Thoracic aorta (tissue), 2 donors: ENCODE measurements around the gene COMMD4. TPM values are rescaled to one million over a fixed set of nuclear protein-coding genes. Genes with fewer than 3 reads are reported as not detected.

ENCODE experiments used
- ATAC-seq: fragments of 150-250 bp; one replicate; pipeline ENCODE4 v1.8.0; 2017; ENCODE audit warnings: low read depth; ENCODE audit not compliant: insufficient number of reproducible peaks, low FRiP score
- DNase-seq: peaks from one replicate; pipeline ENCODE4 v3.0.0-alpha.2; 2020; ENCODE audit warnings: low spot score
- H3K27ac ChIP-seq, 2 donors: fragments of 200-600 bp; sonication (generic); 1 replicate in 1 of 2; 2 replicates in 1 of 2; pipeline ENCODE4 v1.5.1; 2016; ENCODE audit warnings: mild to moderate bottlenecking in 2 of 2, moderate library complexity in 2 of 2
- H3K27me3 ChIP-seq: fragments of 200-600 bp; sonication (generic); replicated peaks from 2 replicates; pipeline ENCODE4 v1.6.0; 2016; ENCODE audit warnings: mild to moderate bottlenecking; ENCODE audit not compliant: insufficient read depth
- H3K36me3 ChIP-seq: fragments of 200-600 bp; sonication (generic); one replicate; pipeline ENCODE4 v1.5.1; 2016
- H3K4me1 ChIP-seq, 2 donors: fragments of 200-600 bp; sonication (generic); 1 replicate in 1 of 2; 2 replicates in 1 of 2; pipeline versions ENCODE4 v1.5.1 to v1.6.0; 2016; ENCODE audit warnings: low read depth in 2 of 2, mild to moderate bottlenecking in 1 of 2; ENCODE audit not compliant: control insufficient read depth in 1 of 2
- H3K4me3 ChIP-seq: fragments of 200-600 bp; sonication (generic); 2 replicates; pipeline ENCODE4 v1.5.1; 2016; ENCODE audit warnings: mild to moderate bottlenecking
- H3K9me3 ChIP-seq: fragments of 200-600 bp; sonication (generic); 2 replicates; pipeline ENCODE4 v1.5.1; 2016
- CTCF ChIP-seq: fragments of 200-600 bp; sonication (generic); IDR thresholded peaks from one replicate; pipeline ENCODE4 v1.5.1; 2019; ENCODE audit warnings: antibody characterized with exemption
- total RNA-seq, 2 donors: library from RNA; depleted of rRNA; stranded (reverse); fragments of >200 nt; gene quantifications; one replicate each; pipeline versions ENCODE4 v1.1.0 to v1.2.3, GENCODE V29; 2016

The COMMD4 gene
- total RNA-seq, 2 donors from 2014 or later = 57.6 to 71.2 TPM

- no peak for ATAC-seq
- Histone ChIP-seq H3K4me1 (no peaks in the 10 kb centered on the region), H3K27me3 (no peaks in the 10 kb centered on the region), H3K4me3 (no peak overlapping the region), H3K27ac (no peak overlapping the region), H3K9me3 (no peaks in the 10 kb centered on the region), H3K36me3 (peaks cover 42% of the 10 kb centered on the region)
- TF ChIP-seq CTCF = no peak
- DNase-seq = no peak
Observed at GRCh38 chr15:75360391-75360790, 24.5 kb downstream of the COMMD4 start.

- Histone ChIP-seq H3K36me3 (peaks cover 45% of the 10 kb centered on the region), H3K4me3 (no peak overlapping the region), H3K27ac (no peak overlapping the region), H3K4me1 (no peaks in the 10 kb centered on the region), H3K27me3 (no peaks in the 10 kb centered on the region), H3K9me3 (no peaks in the 10 kb centered on the region)
- TF ChIP-seq CTCF = no peak
- DNase-seq (no peak), ATAC-seq (no peak)
Observed at GRCh38 chr15:75360856-75361255, 25.0 kb downstream of the COMMD4 start.

- no peak for ATAC-seq
- Histone ChIP-seq H3K9me3 (no peaks in the 10 kb centered on the region), H3K4me3 (no peak overlapping the region), H3K27me3 (no peaks in the 10 kb centered on the region), H3K4me1 (no peaks in the 10 kb centered on the region), H3K36me3 (peaks cover 50% of the 10 kb centered on the region), H3K27ac (no peak overlapping the region)
- no peak for DNase-seq
- TF ChIP-seq CTCF = no peak
Observed at GRCh38 chr15:75361361-75361988, 25.6 kb downstream of the COMMD4 start.

- Histone ChIP-seq H3K36me3 (peaks cover 52% of the 10 kb centered on the region), H3K4me1 (no peaks in the 10 kb centered on the region), H3K27ac (no peak overlapping the region), H3K9me3 (no peaks in the 10 kb centered on the region), H3K27me3 (no peaks in the 10 kb centered on the region), H3K4me3 (no peak overlapping the region)
- ATAC-seq (no peak), DNase-seq (no peak)
- TF ChIP-seq CTCF = no peak
Observed at GRCh38 chr15:75361989-75362641, 26.3 kb downstream of the COMMD4 start.

GRCh38 chr15:75362642-75363249, 26.9 kb downstream of the COMMD4 start:
- peaks cover 50% of the 10 kb centered on the region for H3K36me3 ChIP-seq
- ATAC-seq = no peak
- H3K27me3 ChIP-seq = no peaks in the 10 kb centered on the region
- H3K4me1 ChIP-seq = peaks cover 0 to 6% of the 10 kb centered on the region in 2 donors
- DNase-seq = no peak
- H3K27ac ChIP-seq = no peak overlapping the region
- no peaks in the 10 kb centered on the region for H3K9me3 ChIP-seq
- H3K4me3 ChIP-seq = no peak overlapping the region
- no peak for TF ChIP-seq CTCF
